Body of pancreas (tissue), 4 donors: Measurements from ENCODE around the gene RELN.

Experiments used
- POLR2A ChIP-seq, 3 donors: fragments of 450-650 bp; IDR thresholded peaks; one replicate each; pipeline ENCODE4 v1.6.1; 2016; ENCODE audit warnings: antibody characterized with exemption in 3 of 3, mild to moderate bottlenecking in 2 of 3
- TF ChIP-seq, protein P1 (sequence below), 7 experiments: fragments of 450-650 bp in 4 of 7; fragments of 200-600 bp in 3 of 7; sonication (generic) in 3 of 7; IDR thresholded peaks; one replicate each; pipeline ENCODE4 v1.5.1; 2016 to 2019; ENCODE audit warnings: antibody characterized with exemption in 7 of 7

GRCh38 chr7:103525937-103526336 is 463.5 kb downstream of the RELN start:
- TF ChIP-seq, protein P1, sequence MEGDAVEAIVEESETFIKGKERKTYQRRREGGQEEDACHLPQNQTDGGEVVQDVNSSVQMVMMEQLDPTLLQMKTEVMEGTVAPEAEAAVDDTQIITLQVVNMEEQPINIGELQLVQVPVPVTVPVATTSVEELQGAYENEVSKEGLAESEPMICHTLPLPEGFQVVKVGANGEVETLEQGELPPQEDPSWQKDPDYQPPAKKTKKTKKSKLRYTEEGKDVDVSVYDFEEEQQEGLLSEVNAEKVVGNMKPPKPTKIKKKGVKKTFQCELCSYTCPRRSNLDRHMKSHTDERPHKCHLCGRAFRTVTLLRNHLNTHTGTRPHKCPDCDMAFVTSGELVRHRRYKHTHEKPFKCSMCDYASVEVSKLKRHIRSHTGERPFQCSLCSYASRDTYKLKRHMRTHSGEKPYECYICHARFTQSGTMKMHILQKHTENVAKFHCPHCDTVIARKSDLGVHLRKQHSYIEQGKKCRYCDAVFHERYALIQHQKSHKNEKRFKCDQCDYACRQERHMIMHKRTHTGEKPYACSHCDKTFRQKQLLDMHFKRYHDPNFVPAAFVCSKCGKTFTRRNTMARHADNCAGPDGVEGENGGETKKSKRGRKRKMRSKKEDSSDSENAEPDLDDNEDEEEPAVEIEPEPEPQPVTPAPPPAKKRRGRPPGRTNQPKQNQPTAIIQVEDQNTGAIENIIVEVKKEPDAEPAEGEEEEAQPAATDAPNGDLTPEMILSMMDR (IDR thresholded peaks at IDR 0.05): no peak
- TF ChIP-seq POLR2A (IDR thresholded peaks at IDR 0.05): no peak
